Endothelial cell of umbilical vein (primary cell): ENCODE data around the gene MLYCD. TPM values are rescaled to one million over a fixed set of nuclear protein-coding genes. Genes with fewer than 3 reads are reported as not detected.

Source experiments
- BruUV-seq: library from RNA; stranded (reverse); fragments of 400-500 nt; replicated peaks from 2 replicates; lab custom pipeline; 2021; lab: Mats Ljungman, UMichigan
- CTCF ChIA-PET: fragments of 300-600, 350-600 bp; sonication (Branson Sonifier 250); formaldehyde crosslinking; loops from one replicate; lab custom pipeline; 2021; ENCODE audit warnings: antibody characterized with exemption, inconsistent platforms; lab: Charles Lee
- POLR2A ChIA-PET: fragments of 300-600, 350-600 bp; sonication (Branson Sonifier 250); formaldehyde crosslinking; loops from one replicate; lab custom pipeline; 2021; ENCODE audit warnings: antibody characterized with exemption, inconsistent platforms; lab: Charles Lee
- DNase-seq: peaks from one replicate; pipeline ENCODE4 v3.0.0-alpha.2; 2011; ENCODE audit warnings: low read depth, low spot score
- FAIRE-seq: peaks from 2 replicates; lab custom pipeline; 2011; peaks lifted over from hg19 to GRCh38; lab: Jason Lieb, UNC
- H2AFZ ChIP-seq: 2 replicates; pipeline ENCODE4 v1.6.0; 2012; ENCODE audit warnings: low read depth, low read length, control low read depth, inconsistent platforms
- H3K27ac ChIP-seq: 2 replicates; pipeline ENCODE4 v1.5.1; 2011; ENCODE audit warnings: low read depth, mild to moderate bottlenecking, control low read depth, low read length, moderate library complexity; ENCODE audit not compliant: insufficient read depth
- H3K27me3 ChIP-seq, 2 experiments: 2 replicates each; pipeline versions ENCODE4 v1.6.0 to v1.6.1; 2011; ENCODE audit warnings: low read length in 2 of 2, mixed read lengths in 1 of 2; ENCODE audit not compliant: control insufficient read depth in 2 of 2, insufficient read depth in 2 of 2
- H3K36me3 ChIP-seq, 2 experiments: 2 replicates in 1 of 2; 3 replicates in 1 of 2; pipeline ENCODE4 v1.5.1; 2011; ENCODE audit warnings: low read length in 2 of 2, mild to moderate bottlenecking in 1 of 2, moderate library complexity in 1 of 2; ENCODE audit not compliant: control insufficient read depth in 2 of 2, insufficient read depth in 2 of 2; ENCODE audit errors: extremely low read depth in 1 of 2
- H3K4me1 ChIP-seq: 3 replicates; pipeline ENCODE4 v1.5.1; 2011; ENCODE audit warnings: mild to moderate bottlenecking, low read length; ENCODE audit not compliant: control insufficient read depth, insufficient read depth; ENCODE audit errors: extremely low read depth
- H3K4me2 ChIP-seq: 2 replicates; pipeline ENCODE4 v1.6.1; 2011; ENCODE audit warnings: low read length, control low read depth, mixed read lengths; ENCODE audit not compliant: insufficient read depth
- H3K4me3 ChIP-seq, 3 experiments: fragments of 200-600 bp in 1 of 3; sonication (generic), shearing (Covaris generic) in 1 of 3; replicated peaks in 1 of 3; 2 replicates each; pipeline ENCODE4 v1.5.1; 2011 to 2016; ENCODE audit warnings: control low read depth in 3 of 3, low read length in 3 of 3, mild to moderate bottlenecking in 2 of 3, inconsistent platforms in 1 of 3, low read depth in 1 of 3, moderate library complexity in 1 of 3; ENCODE audit not compliant: insufficient read depth in 1 of 3
- H3K79me2 ChIP-seq: 2 replicates; pipeline ENCODE4 v1.6.0; 2012; ENCODE audit warnings: low read length, inconsistent platforms; ENCODE audit not compliant: control insufficient read depth, insufficient read depth
- H3K9ac ChIP-seq: replicated peaks from 2 replicates; pipeline ENCODE3; 2011; ENCODE audit warnings: low read length, control low read depth; ENCODE audit not compliant: insufficient read depth; ENCODE audit errors: extremely low read depth
- H3K9me1 ChIP-seq: replicated peaks from 3 replicates; pipeline ENCODE4 v1.6.0; 2011; ENCODE audit warnings: mild to moderate bottlenecking, low read length; ENCODE audit not compliant: control insufficient read depth, insufficient read depth; ENCODE audit errors: extremely low read depth
- H3K9me3 ChIP-seq: replicated peaks from 2 replicates; pipeline ENCODE4 v1.5.1; 2012; ENCODE audit warnings: low read length, inconsistent platforms; ENCODE audit not compliant: control insufficient read depth, insufficient read depth
- H4K20me1 ChIP-seq: replicated peaks from 2 replicates; pipeline ENCODE3; 2011; ENCODE audit warnings: mild to moderate bottlenecking, low read length; ENCODE audit not compliant: control insufficient read depth, insufficient read depth; ENCODE audit errors: extremely low read depth
- EZH2 ChIP-seq: IDR thresholded peaks from 2 replicates; pipeline ENCODE4 v1.6.1; 2012; ENCODE audit warnings: borderline replicate concordance, low read depth, mild to moderate bottlenecking, moderate library complexity, low read length, inconsistent platforms; ENCODE audit not compliant: severe bottlenecking
- FOS ChIP-seq: IDR thresholded peaks from 2 replicates; pipeline ENCODE4 v1.6.1; 2011; ENCODE audit warnings: mild to moderate bottlenecking, low read length, moderate library complexity, borderline replicate concordance; ENCODE audit not compliant: insufficient read depth
- GATA2 ChIP-seq: IDR thresholded peaks from 2 replicates; pipeline ENCODE4 v1.7.0; 2011; ENCODE audit warnings: low read depth, mild to moderate bottlenecking, moderate library complexity, mixed read lengths, low read length; ENCODE audit not compliant: insufficient read length, insufficient read depth
- JUN ChIP-seq: IDR thresholded peaks from 2 replicates; pipeline ENCODE4 v1.6.1; 2011; ENCODE audit warnings: borderline replicate concordance, low read depth; ENCODE audit not compliant: insufficient read length, insufficient read depth
- MYC ChIP-seq: IDR thresholded peaks from one replicate; pipeline ENCODE4 v1.6.1; 2011; ENCODE audit warnings: mild to moderate bottlenecking, low read depth, low read length
- POLR2A ChIP-seq: IDR thresholded peaks from 2 replicates; pipeline ENCODE4 v1.6.1; 2012; ENCODE audit warnings: low read depth, mild to moderate bottlenecking, control low read depth, low read length
- POLR2AphosphoS5 ChIP-seq: IDR thresholded peaks from 2 replicates; pipeline ENCODE4 v1.6.1; 2012; ENCODE audit warnings: low read depth, mild to moderate bottlenecking, control low read depth, low read length, moderate library complexity; ENCODE audit not compliant: insufficient read depth
- dilution Hi-C: fragments of 300-500 bp; cut with MboI; formaldehyde crosslinking; loops from one replicate; pipeline ENCODE4 v1.15.0; 2019; ENCODE audit warnings: low sequenced_read_pairs; ENCODE audit not compliant: extremely low pct_ligation_motif_present
- intact Hi-C: fragments of 100-400 bp; cut with micrococcal nuclease; formaldehyde crosslinking; loops from one replicate; pipeline ENCODE4 v1.10.0; 2022
- polyA plus RNA-seq, 4 experiments: library from polyadenylated mRNA; depleted of rRNA in 3 of 4; stranded (reverse) in 3 of 4; unstranded in 1 of 4; fragments of >200 nt; gene quantifications; 2 replicates each; pipeline versions ENCODE4 v1.2.1 to v1.2.3, GENCODE V29; 2011 to 2012; ENCODE audit warnings: missing spikeins in 1 of 4
- total RNA-seq: library from RNA; stranded (reverse); gene quantifications from 2 replicates; pipeline ENCODE4 v1.2.3, GENCODE V29; 2021
- TF ChIP-seq, protein P1 (sequence below), 2 donors: IDR thresholded peaks; 1 replicate in 1 of 2; 2 replicates in 1 of 2; pipeline ENCODE4 v1.5.1; 2011; ENCODE audit warnings: low read length in 2 of 2, mild to moderate bottlenecking in 2 of 2, moderate library complexity in 2 of 2, control low read depth in 1 of 2, inconsistent platforms in 1 of 2, low read depth in 1 of 2; ENCODE audit not compliant: insufficient read depth in 1 of 2; ENCODE audit errors: extremely low read depth in 1 of 2
- TF ChIP-seq, protein P2 (sequence below): IDR thresholded peaks from 2 replicates; pipeline ENCODE4 v1.6.1; 2011; ENCODE audit not compliant: insufficient read depth, insufficient read length

MLYCD gene
- total and polyA plus RNA-seq, 2 donors (not counting 3 experiments of a cell fraction or from before 2014, with no cell fraction given) = 2.0 to 3.4 TPM

DNA sequence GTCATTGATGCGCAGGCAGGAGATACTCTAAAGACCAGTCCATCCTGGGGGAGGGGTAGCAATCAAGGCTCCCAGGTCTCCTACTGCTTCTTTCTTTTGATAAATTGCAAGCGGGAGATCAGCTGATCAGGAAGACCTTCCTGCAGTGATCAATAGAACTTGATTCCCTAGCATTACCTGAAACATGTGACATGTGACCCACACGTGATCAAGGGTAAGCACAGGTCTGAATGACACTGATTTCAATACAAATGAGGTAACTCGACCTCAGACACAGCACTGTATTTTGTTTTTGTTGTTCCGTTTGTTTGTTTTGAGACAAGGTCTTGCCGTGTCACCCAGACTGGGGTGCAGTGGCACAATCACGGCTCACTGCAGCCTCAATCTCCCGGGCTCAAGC, 39.6 kb upstream of the MLYCD start:
- peaks cover 0 to 4% of the 10 kb centered on the region in 2 experiments for H3K27me3 ChIP-seq
- H2AFZ ChIP-seq = no peak overlapping the region
- POLR2A ChIA-PET = no interaction called here
- no peak overlapping the region for H3K27ac ChIP-seq
- H3K79me2 ChIP-seq = no peaks in the 10 kb centered on the region
- FAIRE-seq (no peak), DNase-seq (no peak)
- H3K4me3 ChIP-seq = no peak overlapping the region
- H3K4me1 ChIP-seq = no peaks in the 10 kb centered on the region
- intact Hi-C loops = no loop called here
- dilution Hi-C loops = no loop called here
- no peaks in the 10 kb centered on the region for H4K20me1 ChIP-seq
- no peaks in the 10 kb centered on the region for H3K9me1 ChIP-seq
- H3K9ac ChIP-seq = no peak overlapping the region
- no peak overlapping the region for H3K4me2 ChIP-seq
- TF ChIP-seq POLR2AphosphoS5 = no peak
- no peak for TF ChIP-seq JUN
- TF ChIP-seq, protein P1, sequence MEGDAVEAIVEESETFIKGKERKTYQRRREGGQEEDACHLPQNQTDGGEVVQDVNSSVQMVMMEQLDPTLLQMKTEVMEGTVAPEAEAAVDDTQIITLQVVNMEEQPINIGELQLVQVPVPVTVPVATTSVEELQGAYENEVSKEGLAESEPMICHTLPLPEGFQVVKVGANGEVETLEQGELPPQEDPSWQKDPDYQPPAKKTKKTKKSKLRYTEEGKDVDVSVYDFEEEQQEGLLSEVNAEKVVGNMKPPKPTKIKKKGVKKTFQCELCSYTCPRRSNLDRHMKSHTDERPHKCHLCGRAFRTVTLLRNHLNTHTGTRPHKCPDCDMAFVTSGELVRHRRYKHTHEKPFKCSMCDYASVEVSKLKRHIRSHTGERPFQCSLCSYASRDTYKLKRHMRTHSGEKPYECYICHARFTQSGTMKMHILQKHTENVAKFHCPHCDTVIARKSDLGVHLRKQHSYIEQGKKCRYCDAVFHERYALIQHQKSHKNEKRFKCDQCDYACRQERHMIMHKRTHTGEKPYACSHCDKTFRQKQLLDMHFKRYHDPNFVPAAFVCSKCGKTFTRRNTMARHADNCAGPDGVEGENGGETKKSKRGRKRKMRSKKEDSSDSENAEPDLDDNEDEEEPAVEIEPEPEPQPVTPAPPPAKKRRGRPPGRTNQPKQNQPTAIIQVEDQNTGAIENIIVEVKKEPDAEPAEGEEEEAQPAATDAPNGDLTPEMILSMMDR (IDR thresholded peaks at IDR 0.05; ENCODE audit: extremely low read depth in 1 of 2, insufficient read depth in 1 of 2, low read depth in 1 of 2, low read length in 2 of 2) = no peak
- TF ChIP-seq, protein P2, sequence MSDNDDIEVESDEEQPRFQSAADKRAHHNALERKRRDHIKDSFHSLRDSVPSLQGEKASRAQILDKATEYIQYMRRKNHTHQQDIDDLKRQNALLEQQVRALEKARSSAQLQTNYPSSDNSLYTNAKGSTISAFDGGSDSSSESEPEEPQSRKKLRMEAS = no peak
- no peak for TF ChIP-seq EZH2
- TF ChIP-seq FOS = no peak
- TF ChIP-seq MYC = no peak
- no peak for TF ChIP-seq POLR2A
- TF ChIP-seq GATA2 = no peak
- no peaks in the 10 kb centered on the region for H3K36me3 ChIP-seq
- no TSS peak for BruUV-seq
- no peaks in the 10 kb centered on the region for H3K9me3 ChIP-seq
- CTCF ChIA-PET = no interaction called here
